ENCODE results near the gene SLC24A4. TPM values are rescaled to one million over a fixed set of nuclear protein-coding genes. Genes with fewer than 3 reads are reported as not detected.
A peak's percentile ranks its signal among the peaks of the same experiment; 100 is the strongest.

The SLC24A4 gene
- polyA plus RNA-seq, 6 donors from 2014 or later: 0.03 to 0.09 (median 0.05) TPM; not detected in 2

- Mint-ChIP-seq H3K27ac (no peak overlapping the region), H3K27me3 (peaks cover 13 to 29% (median 26%) of the 10 kb centered on the region in 3 donors), H3K4me1 (peaks cover 8 to 12% (median 10%) of the 10 kb centered on the region in 3 donors), H3K36me3 (peaks cover 0 to 6% of the 10 kb centered on the region in 2 donors), H3K9me3 (peaks cover 0 to 12% (median 2%) of the 10 kb centered on the region in 7 donors), H3K4me3 (no peak overlapping the region)
- no peak for DNase-seq
- no peak for ATAC-seq (ENCODE audit: low read depth in 2 of 2)
Measured at GRCh38 chr14:92417759-92418158, 94.8 kb downstream of the SLC24A4 start.

DNA sequence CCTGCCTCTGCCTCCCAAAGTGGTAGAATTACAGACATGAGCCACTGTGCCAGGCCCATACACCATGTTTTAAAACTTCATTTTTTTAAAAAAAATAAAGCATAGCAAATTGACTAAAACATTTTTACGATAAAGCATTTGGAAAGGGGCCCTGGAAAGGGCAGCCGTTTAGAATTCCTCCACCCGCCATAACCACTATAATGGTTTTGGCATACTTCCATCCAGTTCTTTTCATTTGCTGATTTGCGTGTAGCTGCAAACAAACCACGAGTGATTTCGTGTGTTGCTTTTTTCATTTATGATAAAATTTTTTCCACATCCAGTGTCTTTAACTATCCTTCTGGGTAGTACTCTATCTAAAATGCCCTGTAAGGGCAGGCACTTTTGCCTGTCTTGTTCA lies 98.8 kb downstream of the SLC24A4 start:
- H3K27me3 Mint-ChIP-seq: peaks cover 6 to 15% (median 15%) of the 10 kb centered on the region in 3 donors
- ATAC-seq (ENCODE audit: low read depth in 2 of 2): no peak

GRCh38 chr14:92425101-92425500 lies 102.1 kb downstream of the SLC24A4 start:
- no peaks in the 10 kb centered on the region for H3K9me3 Mint-ChIP-seq
- no peaks in the 10 kb centered on the region for H3K36me3 Mint-ChIP-seq
- ATAC-seq (ENCODE audit: low read depth in 2 of 2): no peak
- peaks cover 6 to 19% (median 6%) of the 10 kb centered on the region in 3 donors for H3K4me1 Mint-ChIP-seq
- H3K27me3 Mint-ChIP-seq: peaks cover 6 to 18% (median 14%) of the 10 kb centered on the region in 3 donors
- H3K27ac Mint-ChIP-seq: no peak overlapping the region
- no peak for DNase-seq
- H3K4me3 Mint-ChIP-seq: no peak overlapping the region

More for the DNA sequence above, 98.8 kb downstream of the SLC24A4 start:
- peaks cover 6 to 16% (median 6%) of the 10 kb centered on the region in 3 donors for H3K4me1 Mint-ChIP-seq
- no peak overlapping the region for H3K27ac Mint-ChIP-seq
- peaks cover 0 to 12% (median 2%) of the 10 kb centered on the region in 7 donors for H3K9me3 Mint-ChIP-seq
- no peak for DNase-seq
- H3K4me3 Mint-ChIP-seq: no peak overlapping the region
- H3K36me3 Mint-ChIP-seq: peaks cover 0 to 6% of the 10 kb centered on the region in 2 donors

- no peak for DNase-seq
- peaks cover 6 to 19% (median 6%) of the 10 kb centered on the region in 3 donors for H3K4me1 Mint-ChIP-seq
- peak overlapping the region in 1 of 6 donors; percentile 95 for H3K27ac Mint-ChIP-seq
- H3K27me3 Mint-ChIP-seq: peaks cover 4 to 26% (median 16%) of the 10 kb centered on the region in 3 donors
- H3K36me3 Mint-ChIP-seq: no peaks in the 10 kb centered on the region
- no peaks in the 10 kb centered on the region for H3K9me3 Mint-ChIP-seq
- no peak overlapping the region for H3K4me3 Mint-ChIP-seq
- peak; percentile 27 to 58 for ATAC-seq (ENCODE audit: low read depth in 2 of 2)
Measured at GRCh38 chr14:92426237-92426636, 103.3 kb downstream of the SLC24A4 start.

- no peak for ATAC-seq (ENCODE audit: low read depth in 2 of 2)
- no peaks in the 10 kb centered on the region for H3K9me3 Mint-ChIP-seq
- no peak overlapping the region for H3K27ac Mint-ChIP-seq
- H3K4me3 Mint-ChIP-seq: no peak overlapping the region
- no peaks in the 10 kb centered on the region for H3K36me3 Mint-ChIP-seq
- H3K27me3 Mint-ChIP-seq: peaks cover 4 to 33% (median 15%) of the 10 kb centered on the region in 3 donors
- no peak for DNase-seq
- peaks cover 6 to 19% (median 6%) of the 10 kb centered on the region in 3 donors for H3K4me1 Mint-ChIP-seq
Measured at GRCh38 chr14:92427096-92427495, 104.1 kb downstream of the SLC24A4 start.

DNA sequence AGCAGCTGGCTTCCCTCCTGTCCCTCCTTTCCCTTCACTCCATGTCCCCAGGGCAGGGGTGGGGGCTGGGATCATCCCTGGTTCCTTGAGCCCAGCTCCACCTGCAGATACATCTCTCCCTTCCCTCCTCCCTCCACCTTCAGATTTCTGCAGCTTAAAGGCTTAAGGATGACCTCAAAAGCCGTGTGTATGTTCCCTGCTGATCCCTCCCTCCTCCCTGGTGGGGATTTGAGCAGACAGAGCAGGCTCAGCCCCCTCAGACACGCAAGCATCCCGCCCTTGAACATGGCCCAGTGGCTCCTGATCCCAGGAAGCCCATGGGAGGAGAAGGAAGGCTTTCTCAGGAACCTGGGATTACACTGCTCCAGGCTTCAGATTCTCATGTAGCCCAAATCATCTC lies 107.7 kb downstream of the SLC24A4 start:
- Mint-ChIP-seq H3K27me3 (peaks cover 9 to 29% (median 15%) of the 10 kb centered on the region in 3 donors), H3K36me3 (peaks cover 0 to 7% of the 10 kb centered on the region in 2 donors), H3K27ac (no peak overlapping the region), H3K9me3 (peaks cover 0 to 16% (median 4%) of the 10 kb centered on the region in 7 donors), H3K4me1 (peaks cover 6 to 13% (median 6%) of the 10 kb centered on the region in 3 donors), H3K4me3 (no peak overlapping the region)
- DNase-seq: no peak
- ATAC-seq (ENCODE audit: low read depth in 2 of 2): no peak

DNA sequence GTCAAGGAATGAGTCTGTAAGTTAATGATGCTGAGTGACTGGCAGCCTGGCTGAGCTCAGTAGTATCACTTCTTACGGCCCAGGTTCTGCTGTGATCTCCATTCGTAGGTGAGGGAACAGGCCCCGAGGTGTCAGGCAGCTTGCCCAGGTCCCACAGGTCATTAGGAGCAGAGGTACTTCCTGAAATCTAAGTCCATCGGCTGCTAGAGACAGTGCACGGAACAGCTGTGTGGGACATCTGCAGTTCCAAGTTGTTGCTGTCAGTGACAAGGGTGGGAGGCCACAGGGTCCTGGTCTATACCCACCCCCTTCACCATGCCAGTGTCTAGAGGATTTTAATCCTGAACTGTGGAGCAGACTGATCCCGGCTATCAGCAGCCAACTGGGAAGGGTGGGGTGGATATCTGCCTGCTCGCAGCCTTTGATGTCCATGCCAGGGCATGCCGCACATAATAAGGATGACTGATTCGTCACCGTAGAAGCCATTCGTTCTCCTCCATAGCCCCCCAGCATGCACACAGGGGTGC lies 108.3 kb downstream of the SLC24A4 start:
- H3K9me3 Mint-ChIP-seq: peaks cover 0 to 16% (median 4%) of the 10 kb centered on the region in 7 donors
- H3K36me3 Mint-ChIP-seq: peaks cover 0 to 7% of the 10 kb centered on the region in 2 donors
- H3K4me3 Mint-ChIP-seq: no peak overlapping the region
- peaks cover 9 to 29% (median 15%) of the 10 kb centered on the region in 3 donors for H3K27me3 Mint-ChIP-seq
- ATAC-seq (ENCODE audit: low read depth in 2 of 2): no peak
- no peak overlapping the region for H3K27ac Mint-ChIP-seq
- DNase-seq: no peak
- peaks cover 0 to 8% (median under 1%) of the 10 kb centered on the region in 3 donors for H3K4me1 Mint-ChIP-seq

DNA sequence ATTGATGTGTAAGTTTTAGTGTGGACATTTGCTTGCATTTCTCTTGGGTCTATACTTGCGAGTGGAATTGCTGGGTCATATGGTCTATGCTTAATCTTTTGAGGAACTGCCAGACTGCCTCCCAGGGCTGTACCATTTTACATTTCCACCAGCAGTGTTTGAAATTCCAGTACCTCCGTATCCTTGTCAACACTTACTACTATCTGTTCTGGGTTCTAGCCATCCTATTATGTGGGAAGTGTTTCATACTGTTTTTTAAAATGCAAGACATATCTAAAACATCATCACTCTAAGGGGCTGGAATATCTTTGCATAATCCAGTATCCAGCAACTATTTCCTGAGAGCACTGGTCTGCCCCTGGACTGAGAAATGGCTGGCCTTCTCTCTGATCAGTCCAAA lies 110.4 kb downstream of the SLC24A4 start:
- H3K4me3 Mint-ChIP-seq: no peak overlapping the region
- peaks cover 2 to 16% (median 4%) of the 10 kb centered on the region in 7 donors for H3K9me3 Mint-ChIP-seq
- no peak overlapping the region for H3K27ac Mint-ChIP-seq
- peaks cover 0 to 7% of the 10 kb centered on the region in 2 donors for H3K36me3 Mint-ChIP-seq
- H3K4me1 Mint-ChIP-seq: peaks cover 0 to 6% (median 0%) of the 10 kb centered on the region in 3 donors
- no peak for DNase-seq
- ATAC-seq (ENCODE audit: low read depth in 2 of 2): no peak
- peaks cover 8 to 27% (median 9%) of the 10 kb centered on the region in 3 donors for H3K27me3 Mint-ChIP-seq

DNA sequence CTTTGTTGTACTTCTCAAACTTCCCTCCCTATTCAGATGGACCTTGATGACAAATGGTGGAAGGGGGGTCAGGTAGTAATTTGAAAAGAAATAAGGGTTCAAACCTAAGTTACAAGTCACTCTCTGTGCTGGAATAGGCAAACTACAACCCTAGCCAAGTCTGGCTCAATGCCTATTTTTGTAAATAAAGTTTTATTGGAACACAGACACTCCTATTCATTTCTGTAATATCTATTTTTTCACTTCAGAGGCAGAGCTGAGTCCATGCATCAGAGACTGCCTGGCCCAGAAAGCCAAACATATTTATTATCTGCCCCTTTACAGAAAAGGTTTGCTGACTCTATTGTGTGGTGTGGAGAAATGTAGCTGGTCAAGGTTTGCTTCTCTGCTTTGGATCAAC lies 112.2 kb downstream of the SLC24A4 start:
- Mint-ChIP-seq H3K9me3 (peaks cover 2 to 16% (median 4%) of the 10 kb centered on the region in 7 donors), H3K4me1 (peaks cover 12 to 18% (median 12%) of the 10 kb centered on the region in 3 donors), H3K36me3 (peaks cover 0 to 7% of the 10 kb centered on the region in 2 donors), H3K4me3 (no peak overlapping the region), H3K27me3 (peaks cover 8 to 26% (median 9%) of the 10 kb centered on the region in 3 donors), H3K27ac (no peak overlapping the region)
- ATAC-seq (ENCODE audit: low read depth in 2 of 2) (no peak), DNase-seq (no peak)

GRCh38 chr14:92436115-92436776 lies 113.3 kb downstream of the SLC24A4 start:
- Mint-ChIP-seq H3K27me3 (peaks cover 1 to 23% (median 5%) of the 10 kb centered on the region in 3 donors), H3K4me3 (no peak overlapping the region), H3K27ac (peak overlapping the region in 2 of 6 donors; percentile 41 to 71), H3K36me3 (peaks cover 0 to 7% of the 10 kb centered on the region in 2 donors), H3K9me3 (peaks cover 2 to 16% (median 4%) of the 10 kb centered on the region in 7 donors), H3K4me1 (peaks cover 17 to 25% (median 19%) of the 10 kb centered on the region in 3 donors)
- ATAC-seq (ENCODE audit: low read depth in 2 of 2) (no peak), DNase-seq (no peak)

DNA sequence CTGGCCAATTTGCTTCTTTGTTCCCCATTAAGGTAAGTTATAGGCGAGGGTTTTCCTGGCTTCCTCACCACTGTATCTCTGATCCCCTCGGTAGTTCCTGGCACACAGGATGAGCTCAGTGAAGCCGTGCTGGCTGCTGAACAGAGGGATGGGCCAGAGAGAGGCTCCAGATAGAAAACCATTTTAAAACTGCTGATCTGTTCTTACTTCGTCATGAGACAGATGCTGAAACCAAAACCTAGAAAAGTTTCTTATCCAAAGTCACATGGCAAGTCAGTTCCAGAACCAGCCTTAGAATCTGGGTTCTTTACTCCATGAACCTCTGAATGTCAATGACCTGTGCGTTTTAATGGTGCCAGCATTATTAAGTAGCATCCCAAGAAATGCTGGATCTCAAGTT lies 114.3 kb downstream of the SLC24A4 start:
- Mint-ChIP-seq H3K36me3 (peaks cover 0 to 7% of the 10 kb centered on the region in 2 donors), H3K27ac (peak overlapping the region in 1 of 6 donors; percentile 21), H3K4me3 (no peak overlapping the region), H3K9me3 (peaks cover 2 to 16% (median 4%) of the 10 kb centered on the region in 7 donors), H3K4me1 (peaks cover 27 to 35% (median 29%) of the 10 kb centered on the region in 3 donors), H3K27me3 (peaks cover 0 to 16% (median 4%) of the 10 kb centered on the region in 3 donors)
- DNase-seq (no peak), ATAC-seq (ENCODE audit: low read depth in 2 of 2) (no peak)

GRCh38 chr14:92437729-92438285 lies 114.8 kb downstream of the SLC24A4 start:
- Mint-ChIP-seq H3K9me3 (peaks cover 2 to 12% (median 4%) of the 10 kb centered on the region in 7 donors), H3K36me3 (peaks cover 0 to 7% of the 10 kb centered on the region in 2 donors), H3K4me3 (no peak overlapping the region), H3K27me3 (peaks cover 0 to 16% (median 0%) of the 10 kb centered on the region in 3 donors), H3K4me1 (peaks cover 29 to 40% (median 34%) of the 10 kb centered on the region in 3 donors), H3K27ac (no peak overlapping the region)
- no peak for DNase-seq
- ATAC-seq (ENCODE audit: low read depth in 2 of 2): peak in 1 of 2 donors; percentile 32

GRCh38 chr14:92439537-92440344 lies 116.8 kb downstream of the SLC24A4 start:
- H3K4me1 Mint-ChIP-seq: peaks cover 29 to 44% (median 36%) of the 10 kb centered on the region in 3 donors
- H3K36me3 Mint-ChIP-seq: no peaks in the 10 kb centered on the region
- DNase-seq: peak; percentile 19
- peak overlapping the region in 4 of 8 donors; percentile 27 to 57 (median 51) for H3K4me3 Mint-ChIP-seq
- ATAC-seq (ENCODE audit: low read depth in 2 of 2): peak; percentile 72 to 80
- peaks cover 0 to 16% (median 0%) of the 10 kb centered on the region in 3 donors for H3K27me3 Mint-ChIP-seq
- H3K27ac Mint-ChIP-seq: peak overlapping the region in 2 of 6 donors; percentile 56 to 81
- peaks cover 0 to 3% (median 2%) of the 10 kb centered on the region in 7 donors for H3K9me3 Mint-ChIP-seq

All from naive B cell (primary cell).